HG03442 (cell line): Measurements from ENCODE around the gene C3orf70.

Source experiments
- ATAC-seq: cut with Tn5 transposase; IDR thresholded peaks from one replicate; pipeline ENCODE4 v1.9.1; 2021; ENCODE audit warnings: mild to moderate bottlenecking, moderate library complexity; ENCODE audit not compliant: unreplicated experiment

Gene C3orf70

GRCh38 chr3:185089343-185089742 is 63.5 kb downstream of the C3orf70 start:
- ATAC-seq: no peak

GRCh38 chr3:185087419-185087818 is 65.4 kb downstream of the C3orf70 start:
- ATAC-seq: no peak

- no peak for ATAC-seq
Measured at GRCh38 chr3:185084901-185085300, 68.0 kb downstream of the C3orf70 start.

- no peak for ATAC-seq
Measured at GRCh38 chr3:185084402-185084801, 68.5 kb downstream of the C3orf70 start.

- no peak for ATAC-seq
Measured at GRCh38 chr3:185082829-185083228, 70.0 kb downstream of the C3orf70 start.

- ATAC-seq: no peak
Measured at GRCh38 chr3:185082149-185082548, 70.7 kb downstream of the C3orf70 start.

- no peak for ATAC-seq
Measured at GRCh38 chr3:185081521-185081920, 71.3 kb downstream of the C3orf70 start.

- no peak for ATAC-seq
Measured at GRCh38 chr3:185079625-185080024, 73.2 kb downstream of the C3orf70 start.

- ATAC-seq: no peak
Measured at GRCh38 chr3:185076219-185076618, 76.6 kb downstream of the C3orf70 start.

- ATAC-seq: no peak
Measured at GRCh38 chr3:185075547-185075946, 77.3 kb downstream of the C3orf70 start.

GRCh38 chr3:185071287-185071800 is 81.5 kb downstream of the C3orf70 start:
- no peak for ATAC-seq

GRCh38 chr3:185070491-185071286 is 82.2 kb downstream of the C3orf70 start:
- ATAC-seq: no peak

- ATAC-seq: no peak
Measured at GRCh38 chr3:185069037-185070030, 83.5 kb downstream of the C3orf70 start.

GRCh38 chr3:185067173-185067572 is 85.7 kb downstream of the C3orf70 start:
- no peak for ATAC-seq

- no peak for ATAC-seq
Measured at GRCh38 chr3:185066251-185066650, 86.6 kb downstream of the C3orf70 start.

- no peak for ATAC-seq
Measured at GRCh38 chr3:185065059-185065458, 87.8 kb downstream of the C3orf70 start.

- no peak for ATAC-seq
Measured at GRCh38 chr3:185063431-185063830, 89.4 kb downstream of the C3orf70 start.

GRCh38 chr3:185062191-185062590 is 90.7 kb downstream of the C3orf70 start:
- ATAC-seq: no peak

- ATAC-seq: no peak
Measured at GRCh38 chr3:185060655-185061054, 92.2 kb downstream of the C3orf70 start.

GRCh38 chr3:185059766-185060165 is 93.1 kb downstream of the C3orf70 start:
- no peak for ATAC-seq

GRCh38 chr3:185058796-185059195 is 94.1 kb downstream of the C3orf70 start:
- no peak for ATAC-seq
